Activated CD4-positive, alpha-beta T cell treated with anti-CD3 and anti-CD28 coated beads for 48 hours (primary cell): Measurements from ENCODE around the gene PRR23E.

Source experiments
- DNase-seq: peaks from one replicate; pipeline ENCODE4 v3.0.0-alpha.2; 2020

Gene PRR23E

DNA sequence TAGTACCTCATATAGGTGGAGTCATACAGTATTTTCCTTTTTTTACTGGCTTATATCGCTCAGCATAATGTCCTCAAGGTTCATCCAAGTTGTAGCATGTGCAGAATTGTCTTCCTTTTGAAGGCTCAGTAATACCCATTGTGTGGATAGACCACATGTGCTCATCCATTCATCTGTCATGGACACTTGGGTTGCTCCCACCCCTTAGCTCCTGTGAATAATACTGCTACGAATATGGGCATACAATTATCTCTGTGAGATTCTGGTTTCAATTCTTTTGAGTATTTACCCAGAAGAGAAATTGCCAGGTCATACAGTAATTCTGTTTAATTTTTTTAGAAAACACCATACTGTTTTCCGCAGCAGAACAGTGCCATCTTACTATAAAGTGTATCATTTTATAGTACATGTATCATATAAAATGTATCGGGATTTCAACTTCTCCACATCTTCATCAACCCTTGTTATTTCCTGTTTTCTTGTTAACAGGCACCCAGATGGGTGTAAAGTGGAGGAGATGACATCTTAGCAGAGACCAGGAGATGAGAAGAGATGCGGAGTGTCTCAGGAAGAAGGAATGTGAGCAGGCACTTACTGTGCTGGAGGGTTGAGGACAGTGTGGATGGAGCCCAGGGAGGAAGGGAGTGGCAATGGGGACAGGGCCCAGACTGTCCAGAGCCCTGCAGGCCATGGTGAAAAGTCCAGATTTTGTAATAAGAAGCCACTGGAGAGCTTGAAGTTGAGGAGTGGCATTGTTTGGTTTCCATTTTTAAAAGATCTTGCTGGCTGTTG is 27.0 kb upstream of the PRR23E start:
- no peak for DNase-seq

DNA sequence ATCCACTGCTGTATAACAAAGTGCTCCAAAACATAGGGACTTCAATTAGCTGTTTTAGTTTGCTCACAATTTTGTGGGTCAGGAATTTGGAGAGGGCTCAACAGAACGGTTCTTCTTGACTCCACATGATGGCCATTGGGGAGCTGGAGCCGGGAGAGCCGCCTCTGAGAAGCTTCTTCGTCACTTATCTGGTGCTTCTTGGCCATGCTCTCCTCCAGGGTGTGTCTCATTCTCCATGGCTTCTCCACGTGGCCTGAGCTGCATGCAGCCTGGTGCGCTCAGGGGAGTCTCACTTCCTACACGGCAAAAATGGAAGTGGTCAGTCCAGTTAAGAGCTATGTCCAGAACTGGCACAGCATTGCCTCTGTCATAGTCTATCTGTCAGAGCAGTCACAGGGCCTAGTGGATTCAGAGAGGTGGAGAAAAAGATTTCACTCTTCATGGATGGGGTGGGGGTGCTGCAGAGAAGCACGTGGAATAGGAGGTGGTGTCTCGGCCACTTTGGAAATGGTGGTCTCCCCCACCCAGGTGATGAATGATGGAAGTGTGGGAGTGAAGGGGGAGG is 26.3 kb upstream of the PRR23E start:
- DNase-seq, result no peak

DNA sequence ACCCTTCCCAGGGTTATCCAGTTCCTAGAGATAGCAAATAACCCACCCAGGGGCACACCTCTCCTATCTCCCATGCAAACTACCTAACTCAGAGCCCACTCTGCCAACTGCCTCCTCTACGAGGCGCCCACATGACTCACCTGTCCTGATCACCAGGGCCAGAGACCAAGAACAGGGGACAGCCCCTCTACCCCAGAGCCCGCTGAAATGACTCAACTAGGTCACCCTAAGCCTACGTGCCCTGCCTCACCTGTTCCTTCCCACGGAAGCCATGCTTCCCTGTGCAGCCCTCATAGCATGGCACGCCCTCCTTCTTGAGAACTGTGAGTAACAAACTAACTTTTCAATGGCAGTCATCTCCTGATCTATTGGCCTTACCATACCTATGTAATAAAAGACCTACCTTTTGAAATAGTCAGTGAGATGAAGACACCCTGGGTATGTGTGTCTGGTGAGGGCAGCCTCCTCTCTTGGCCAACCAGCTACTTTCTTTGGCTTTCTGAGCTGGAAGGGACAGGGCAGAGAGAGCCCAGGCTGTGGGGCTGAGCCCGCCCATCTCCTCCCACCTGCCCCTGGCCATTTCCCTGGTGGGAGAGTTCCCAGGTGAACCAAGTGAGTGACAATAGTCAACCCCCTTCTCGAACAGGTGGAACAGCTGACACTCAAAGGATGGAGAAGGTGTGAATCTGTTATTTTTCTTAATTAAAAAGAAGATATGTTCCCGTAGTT is 25.5 kb upstream of the PRR23E start:
- DNase-seq, result peak; percentile 22

DNA sequence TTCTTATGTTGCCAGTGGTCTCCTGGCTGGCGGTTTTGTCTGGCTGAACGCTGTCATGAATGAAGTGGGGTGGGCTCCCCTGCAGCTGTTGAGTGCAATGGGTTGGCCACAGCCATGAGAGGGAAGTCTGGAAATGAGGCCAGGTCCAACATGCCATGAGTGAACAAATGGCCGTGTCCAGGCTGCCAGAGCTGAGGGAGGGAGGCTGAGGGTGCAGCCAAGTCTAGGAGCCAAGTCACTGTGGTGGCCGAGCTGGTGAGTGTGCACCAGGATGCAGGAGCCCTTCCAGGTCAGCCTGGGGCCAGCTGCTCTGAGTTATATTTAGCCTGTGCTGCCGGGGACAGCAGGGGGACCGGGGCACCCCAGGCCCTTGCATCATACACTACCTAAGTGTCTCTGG is 24.7 kb upstream of the PRR23E start:
- no peak for DNase-seq

DNA sequence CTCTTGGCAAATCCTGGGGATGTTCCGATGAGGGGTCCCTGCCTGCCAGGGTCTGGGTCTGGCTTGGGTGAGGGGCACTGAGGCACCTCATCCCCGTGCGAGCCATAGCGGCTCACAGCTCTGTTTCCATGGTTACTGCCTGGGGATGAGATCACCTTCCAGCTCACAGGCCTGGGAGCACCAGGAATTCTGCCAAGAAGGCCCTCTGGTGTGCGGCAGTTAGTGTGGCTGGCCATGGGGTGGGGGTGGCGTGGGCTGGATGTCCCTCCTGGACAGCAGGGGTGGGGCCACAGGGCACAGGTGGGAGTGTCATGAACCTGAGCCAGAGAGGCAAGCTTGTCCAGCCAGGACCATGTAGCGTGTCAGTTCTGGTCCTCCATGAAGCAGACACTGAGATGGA is 22.1 kb upstream of the PRR23E start:
- DNase-seq, result no peak

DNA sequence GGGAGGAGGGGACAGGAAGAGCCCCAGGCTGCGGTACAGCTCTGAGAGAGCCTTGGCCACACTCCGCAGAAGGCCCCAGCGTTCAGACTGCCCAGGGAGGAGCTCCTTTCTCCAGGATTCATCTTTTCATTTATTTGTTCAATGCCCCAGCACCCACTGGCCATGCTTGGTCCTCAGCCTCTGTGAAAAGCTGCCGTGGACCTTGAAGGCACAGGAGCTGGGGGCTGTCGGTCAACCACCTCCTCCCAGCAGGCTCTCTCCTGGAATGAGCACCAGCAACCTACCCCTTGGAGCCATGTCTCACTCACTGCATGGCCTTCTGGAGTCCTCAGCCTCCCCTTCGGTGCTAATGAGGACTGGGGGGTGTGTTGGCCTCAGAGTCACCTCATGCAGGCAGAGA is 21.6 kb upstream of the PRR23E start:
- no peak for DNase-seq

DNA sequence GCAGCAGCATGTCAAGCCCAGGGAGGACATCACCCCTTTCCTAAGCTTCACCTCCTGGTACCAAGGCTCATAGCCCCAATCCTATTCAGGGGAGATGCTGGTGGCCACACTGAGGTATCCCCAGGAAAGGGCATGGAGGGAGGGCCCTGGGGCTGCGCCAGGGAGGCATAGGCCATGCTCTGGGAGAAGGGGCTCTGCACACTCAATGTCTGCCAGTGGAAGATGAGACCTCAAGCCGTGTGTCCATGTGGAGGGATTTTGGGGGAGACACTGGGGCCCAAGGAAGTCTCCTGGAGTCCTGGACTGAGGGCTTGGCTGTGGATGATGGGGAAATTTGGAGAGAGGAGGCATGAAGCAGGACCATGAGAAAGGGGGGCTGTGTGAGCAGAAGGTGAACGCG is 21.2 kb upstream of the PRR23E start:
- DNase-seq, result no peak

DNA sequence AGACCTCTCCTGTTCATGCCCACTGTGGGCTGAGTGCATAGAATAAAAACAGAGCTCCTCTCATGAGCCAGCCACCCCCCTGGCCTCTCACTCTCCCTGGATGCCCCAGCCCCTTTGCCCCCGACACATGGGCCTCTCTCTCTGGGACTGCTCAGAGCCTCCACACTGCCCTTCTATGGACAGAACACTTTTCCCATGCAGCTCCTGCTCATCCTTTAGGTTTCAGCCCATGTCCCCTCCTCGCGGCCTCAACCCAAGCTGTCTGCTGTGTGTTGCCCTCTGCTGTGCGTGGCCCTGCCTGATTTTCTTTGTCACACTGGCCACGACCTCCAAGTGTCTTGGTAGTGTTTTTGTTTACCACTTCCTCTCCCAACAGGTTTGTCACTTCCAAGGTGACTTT is 20.7 kb upstream of the PRR23E start:
- no peak for DNase-seq

DNA sequence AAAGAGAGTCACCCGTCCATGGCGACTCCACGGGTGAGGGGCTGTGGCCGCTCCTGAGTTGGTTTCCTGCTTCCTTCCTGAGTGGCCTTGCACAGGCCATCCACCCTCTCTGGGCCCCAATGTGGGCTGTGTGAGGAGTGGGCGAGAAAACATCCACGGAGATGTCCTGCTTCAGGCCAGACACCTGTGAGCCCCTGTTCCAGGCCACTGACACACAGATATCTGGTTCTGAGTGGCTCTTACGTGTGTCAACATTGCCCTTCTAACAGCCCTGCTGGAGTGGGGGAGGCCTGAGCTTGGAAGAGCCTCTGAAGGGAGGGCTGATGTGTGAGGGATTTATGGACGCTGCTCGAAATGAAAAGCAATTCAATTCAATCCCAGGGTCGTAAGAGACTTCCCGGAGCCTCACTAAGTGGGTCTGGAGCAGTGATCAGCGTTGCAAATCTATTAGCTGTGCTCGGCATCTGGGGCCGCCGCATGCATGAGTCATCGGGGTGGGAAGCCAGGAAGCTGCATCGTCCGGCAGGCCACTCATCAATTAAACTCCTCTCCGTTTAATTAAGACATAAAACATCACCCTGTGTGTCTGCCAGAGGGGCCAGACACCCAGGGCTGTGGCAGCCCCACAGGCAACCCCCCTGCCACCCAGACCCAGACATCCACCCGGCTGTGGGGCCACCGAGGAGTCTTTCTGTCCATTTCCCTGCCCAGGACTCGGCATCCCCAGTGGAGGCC is 20.0 kb upstream of the PRR23E start:
- DNase-seq, result no peak

DNA sequence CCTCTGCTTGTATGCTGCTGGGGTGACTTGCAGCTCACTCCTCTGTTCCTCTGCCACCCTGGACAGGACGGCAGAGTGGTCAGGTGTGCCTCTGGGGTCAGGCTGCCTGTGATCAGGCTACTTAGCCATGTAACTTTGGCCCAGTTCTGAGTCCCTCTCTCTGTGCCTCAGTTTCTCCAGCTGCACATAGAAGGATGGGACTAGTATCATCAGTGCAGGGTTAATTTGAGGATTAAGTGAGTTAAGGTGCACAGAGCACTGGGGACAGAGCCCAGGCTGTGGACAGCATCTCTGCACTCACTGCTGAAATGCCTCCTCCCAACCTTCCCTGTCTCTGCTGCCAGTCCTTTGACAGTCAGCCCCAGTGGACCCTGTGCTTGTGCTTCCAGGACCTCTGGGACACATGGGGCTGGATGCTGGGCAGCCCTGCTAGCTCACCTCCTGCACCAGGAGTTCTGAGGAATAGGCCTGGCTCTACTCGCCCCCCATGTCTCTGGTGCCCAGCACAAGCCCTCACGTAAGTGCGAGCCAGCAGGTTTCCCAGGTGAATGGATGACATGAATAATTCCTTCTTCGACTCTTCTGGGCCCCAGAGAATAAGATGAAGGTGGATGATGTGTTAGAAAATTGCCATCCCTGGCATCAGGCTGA is 19.3 kb upstream of the PRR23E start:
- DNase-seq, result no peak

DNA sequence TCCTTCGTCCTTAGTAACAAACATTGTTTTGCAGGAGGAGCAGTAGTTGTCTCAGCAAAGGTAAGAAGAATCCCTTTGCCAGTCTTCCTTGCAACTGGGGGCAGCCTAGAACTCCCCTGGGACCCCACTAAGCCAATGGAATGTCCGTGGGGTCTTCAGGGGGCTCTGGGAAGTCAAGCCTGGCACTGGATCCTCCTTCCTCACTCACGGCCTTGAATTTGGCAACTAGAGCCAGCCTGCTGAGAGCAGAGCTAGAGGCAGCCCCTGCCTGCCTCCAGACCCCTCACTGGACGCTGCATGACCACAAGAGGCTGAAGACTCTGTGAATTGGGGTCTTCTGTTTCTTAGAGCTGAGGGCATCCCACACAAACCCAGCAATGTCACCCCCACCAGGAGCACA is 18.6 kb upstream of the PRR23E start:
- DNase-seq, result no peak

DNA sequence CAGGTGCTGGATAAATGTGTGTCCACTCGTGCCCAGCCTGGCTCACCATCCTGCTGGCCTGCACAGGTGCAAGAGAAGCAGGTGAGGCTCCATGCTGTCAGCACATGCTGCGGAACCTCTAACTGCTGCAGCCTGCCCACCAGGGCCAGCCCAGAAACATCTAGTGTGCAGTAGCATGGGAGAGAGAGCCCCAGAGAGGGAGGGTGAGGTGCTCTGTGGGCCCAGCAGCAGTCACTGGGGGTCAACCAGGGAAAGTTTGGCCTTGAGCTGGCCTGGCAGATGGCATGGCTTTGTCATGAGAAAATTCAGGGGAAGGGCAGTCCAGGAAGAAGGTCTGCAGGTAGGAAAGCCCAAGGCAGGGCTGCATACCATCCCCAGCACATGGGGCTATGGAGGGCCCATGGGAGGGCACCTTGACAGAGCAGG is 18.2 kb upstream of the PRR23E start:
- DNase-seq, result no peak

DNA sequence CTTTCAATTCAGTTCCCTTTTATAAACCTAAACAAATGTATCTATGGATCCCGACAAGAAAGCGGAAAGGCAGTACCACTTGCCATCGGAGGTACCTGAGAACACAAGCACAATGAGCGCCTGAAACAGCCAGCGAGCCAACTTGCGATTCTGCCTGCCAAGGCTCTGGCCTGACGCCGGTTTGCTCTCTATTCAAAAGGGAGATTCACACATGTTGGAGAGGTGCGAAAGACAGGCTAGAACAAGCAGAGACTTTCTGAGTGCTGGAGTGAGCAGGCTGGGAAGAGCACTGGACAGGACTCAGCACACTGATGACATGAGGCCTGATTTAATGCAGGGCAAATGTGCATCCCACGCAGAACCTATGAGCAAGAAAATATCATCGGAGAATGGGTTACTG is 17.7 kb upstream of the PRR23E start:
- no peak for DNase-seq

DNA sequence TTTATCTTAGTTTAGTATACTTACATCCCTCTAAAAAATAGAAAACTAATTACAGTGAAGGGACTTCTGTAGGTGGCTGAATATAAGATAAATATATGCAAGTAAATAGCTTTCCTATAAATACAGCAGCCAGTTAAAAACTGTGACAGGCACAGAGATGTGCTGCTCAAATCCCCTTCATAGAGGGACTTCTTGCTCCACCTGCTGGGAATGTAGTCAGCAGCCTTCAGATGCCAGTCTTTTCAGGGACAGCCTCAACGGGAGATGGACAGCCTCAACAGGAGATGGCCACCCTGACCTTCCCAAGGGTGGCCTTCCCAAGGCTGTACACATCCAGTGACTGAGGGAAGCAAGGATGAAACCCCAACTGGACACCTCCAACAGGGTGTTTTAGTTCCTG is 15.7 kb upstream of the PRR23E start:
- no peak for DNase-seq

DNA sequence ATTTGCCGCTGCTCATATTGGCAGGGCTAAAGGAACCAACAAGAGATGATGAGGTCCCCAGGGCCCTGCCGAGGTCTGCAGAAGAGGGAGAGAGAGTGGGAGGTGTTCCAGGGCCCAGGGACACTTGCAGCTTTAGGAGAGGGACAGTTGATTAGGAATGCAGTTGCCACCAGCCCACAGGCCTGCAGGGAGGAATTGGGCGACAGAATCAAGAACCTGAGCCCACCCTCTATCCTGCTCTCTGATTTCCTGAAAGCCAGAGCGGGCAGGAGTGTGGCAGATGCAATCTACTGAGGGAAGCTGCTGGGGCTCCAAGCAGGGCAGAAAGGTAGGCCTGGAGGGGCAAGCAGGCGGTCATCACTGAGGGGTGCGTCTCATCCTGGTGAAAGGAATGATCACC is 12.1 kb upstream of the PRR23E start:
- DNase-seq, result no peak

DNA sequence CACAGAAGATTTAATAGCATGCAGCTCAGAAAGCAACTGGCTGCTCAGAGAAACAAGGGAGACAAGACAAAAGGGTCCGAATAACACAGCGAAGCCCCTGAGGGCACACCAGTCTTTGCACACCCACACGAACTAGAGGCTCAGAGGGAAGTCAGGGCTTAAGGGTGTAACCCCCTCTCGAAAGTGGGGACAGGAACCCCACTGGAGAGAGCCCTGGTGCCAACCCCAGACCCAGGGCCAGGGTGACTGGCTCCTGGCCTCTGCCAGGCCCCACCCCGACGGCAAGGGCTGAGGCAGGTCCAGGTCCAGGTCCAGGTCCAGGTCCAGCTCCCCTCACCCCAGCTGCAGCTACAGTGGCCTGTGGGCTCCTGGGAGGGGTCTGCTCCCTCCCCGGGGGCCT is 10.5 kb upstream of the PRR23E start:
- DNase-seq, result no peak

DNA sequence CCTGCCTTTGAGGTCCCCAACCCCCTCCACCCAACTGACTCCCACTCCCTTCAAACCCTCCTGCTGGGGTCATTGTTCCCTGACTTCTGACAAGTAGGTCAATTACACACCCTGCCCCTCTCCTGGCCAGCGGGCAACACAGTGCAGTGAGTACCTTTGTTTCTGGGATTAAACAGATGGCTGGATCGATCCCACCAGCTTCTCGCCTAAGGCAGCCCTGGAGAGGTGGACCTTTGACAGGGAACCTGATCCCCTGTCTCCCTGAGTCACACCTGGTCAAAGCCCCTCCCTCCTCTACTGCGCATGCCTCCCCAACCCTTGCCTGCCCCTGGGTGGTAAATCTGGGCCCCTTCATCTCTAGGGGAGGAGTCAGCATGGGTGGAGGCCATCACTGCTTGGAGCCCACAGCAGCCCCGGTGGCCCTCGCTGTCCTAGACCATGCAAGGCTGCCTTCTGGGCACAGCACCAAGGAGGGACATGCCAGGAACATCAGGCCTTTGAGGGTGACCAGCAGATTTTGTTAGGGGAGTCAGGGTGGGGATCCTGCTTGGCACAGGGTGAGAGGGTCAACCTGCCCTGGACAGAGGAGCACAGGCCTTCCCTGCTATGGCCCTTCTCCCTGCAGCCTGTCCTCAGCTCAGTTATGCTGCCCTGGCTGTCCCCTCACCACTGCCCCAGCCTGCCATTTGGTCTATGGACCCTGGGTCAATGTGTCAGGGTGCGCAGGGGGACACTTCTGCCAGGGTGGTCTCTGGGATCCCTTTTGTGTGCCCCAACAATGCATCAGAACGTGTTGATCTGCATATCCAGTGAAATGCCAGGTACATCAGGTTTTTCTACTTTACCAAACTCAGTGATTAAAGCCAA is 9.8 kb upstream of the PRR23E start:
- DNase-seq, result no peak

DNA sequence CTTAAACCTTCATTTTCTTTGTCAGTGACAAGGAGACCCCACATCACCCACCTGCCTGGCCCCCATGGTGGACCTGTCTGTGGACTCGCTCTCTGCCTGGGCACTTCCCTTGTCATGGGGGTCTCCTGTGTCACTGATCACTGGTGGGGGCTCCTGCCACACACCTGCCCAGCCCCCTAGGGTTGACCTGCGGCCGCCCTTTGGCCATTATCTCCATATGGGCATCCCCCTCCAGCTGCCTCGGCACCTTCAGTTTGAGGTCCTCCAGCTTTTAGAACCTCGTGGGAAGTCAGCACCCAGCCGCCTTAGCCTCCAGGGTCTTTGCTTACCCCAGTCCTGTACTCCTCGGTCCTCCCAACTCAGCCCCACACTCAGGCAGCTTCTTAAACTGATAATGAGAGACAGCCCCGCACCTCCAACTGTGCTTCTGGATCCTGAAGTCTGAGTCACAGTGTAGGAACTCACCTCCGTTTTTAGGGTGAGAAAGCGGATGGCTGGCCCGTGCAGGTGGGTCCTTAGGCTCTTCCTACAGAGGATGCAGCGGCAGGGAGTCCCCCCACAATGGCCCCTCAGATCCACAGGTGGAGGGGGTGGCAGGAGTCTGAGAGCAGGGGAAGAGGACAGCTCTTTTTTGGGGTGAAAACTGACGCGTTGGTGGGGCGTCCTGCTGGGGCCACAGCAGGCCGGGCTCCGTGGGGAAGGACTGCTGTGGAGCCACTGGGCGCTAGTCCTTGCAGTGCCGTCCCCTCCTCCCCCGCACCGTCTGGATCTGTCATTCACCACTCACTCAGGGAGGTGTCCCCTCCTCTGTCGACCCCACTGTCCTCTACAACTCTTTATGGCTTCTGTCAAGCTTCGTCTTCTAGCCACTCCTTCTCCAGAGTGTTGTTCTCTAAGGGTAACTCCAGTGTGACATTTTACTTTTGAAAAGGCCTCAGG is 8.7 kb upstream of the PRR23E start:
- no peak for DNase-seq

DNA sequence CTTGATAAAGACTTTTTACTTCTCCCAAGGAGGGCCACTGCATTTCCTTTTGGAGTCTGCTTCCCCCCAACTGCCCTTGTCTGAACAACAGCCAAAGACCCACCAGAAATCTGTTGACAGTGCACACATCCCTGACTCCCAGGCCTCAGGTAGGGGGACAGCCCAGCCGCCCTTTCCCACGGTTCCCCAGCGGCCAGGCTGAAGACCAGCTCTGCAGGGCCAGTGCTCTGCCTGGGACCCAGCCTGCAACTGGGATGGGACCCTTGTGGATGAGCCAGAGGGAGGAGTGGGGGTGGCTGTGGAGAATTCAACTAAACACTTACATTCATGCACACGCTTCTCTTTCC is 8.1 kb upstream of the PRR23E start:
- DNase-seq, result no peak

DNA sequence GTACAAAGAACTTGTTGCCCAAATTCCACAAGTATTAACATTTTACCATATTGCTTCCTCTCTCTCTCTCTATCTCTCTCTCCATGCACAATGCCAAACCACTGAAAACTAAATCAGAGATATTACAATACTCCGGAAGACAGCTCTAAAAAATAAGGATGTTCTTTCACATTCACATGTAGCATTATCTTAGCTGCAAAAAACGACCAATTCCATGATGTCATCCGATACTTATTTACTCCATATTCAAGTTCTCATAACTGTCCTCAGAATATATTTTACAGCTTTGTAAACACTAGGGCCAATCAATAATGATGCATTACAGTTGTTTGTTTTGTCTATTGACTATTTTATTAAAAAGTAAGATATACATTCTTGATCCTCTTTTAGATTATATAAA is 7.7 kb upstream of the PRR23E start:
- DNase-seq, result no peak
